ENCODE results near the gene ACAD9. TPM values are rescaled to one million over a fixed set of nuclear protein-coding genes. Genes with fewer than 3 reads are reported as not detected.
A peak's percentile ranks its signal among the peaks of the same experiment; 100 is the strongest.

Gene ACAD9
- total and polyA plus RNA-seq, 8 donors = 38.6 to 46.4 (median 43.4) TPM

- H3K27me3 ChIP-seq = no peaks in the 10 kb centered on the region
- peak in 2 of 4 donors; percentile 64 to 78 for DNase-seq
- H3K4me3 ChIP-seq = peak overlapping the region in 1 of 2 donors; percentile 42
- ATAC-seq = peak; percentile 25
- H3K9me3 ChIP-seq = no peaks in the 10 kb centered on the region
- H3K27ac ChIP-seq = peak overlapping the region in 1 of 2 donors; percentile 70
- intact Hi-C loops (cut with DNase I) = loop anchor here in 1 of 2 donors (10.0 kb wide), 1 partner anchor 162 kb away; no protein-coding TSS in a partner anchor
- no peak for TF ChIP-seq CTCF (IDR thresholded peaks at IDR 0.05)
- H3K36me3 ChIP-seq = no peaks in the 10 kb centered on the region
- H3K4me1 ChIP-seq = peaks cover 0 to 25% of the 10 kb centered on the region in 2 donors
Measured at GRCh38 chr3:128846486-128846891, 32.9 kb upstream of the ACAD9 start.

GRCh38 chr3:128847666-128848370, 31.6 kb upstream of the ACAD9 start:
- intact Hi-C loops (cut with DNase I) = loop anchor here in 1 of 2 donors (10.0 kb wide), 1 partner anchor 163 kb away; no protein-coding TSS in a partner anchor
- TF ChIP-seq CTCF (IDR thresholded peaks at IDR 0.05) = no peak
- no peaks in the 10 kb centered on the region for H3K36me3 ChIP-seq
- H3K27me3 ChIP-seq = no peaks in the 10 kb centered on the region
- H3K9me3 ChIP-seq = no peaks in the 10 kb centered on the region
- H3K27ac ChIP-seq = no peak overlapping the region
- DNase-seq = peak in 1 of 4 donors; percentile 57
- H3K4me1 ChIP-seq = peaks cover 0 to 25% of the 10 kb centered on the region in 2 donors
- H3K4me3 ChIP-seq = no peak overlapping the region
- ATAC-seq = no peak

GRCh38 chr3:128848936-128849335, 30.5 kb upstream of the ACAD9 start:
- Histone ChIP-seq H3K27ac (no peak overlapping the region), H3K4me1 (peaks cover 0 to 29% of the 10 kb centered on the region in 2 donors), H3K36me3 (no peaks in the 10 kb centered on the region), H3K27me3 (no peaks in the 10 kb centered on the region), H3K9me3 (peaks cover 0 to 6% of the 10 kb centered on the region in 2 donors), H3K4me3 (no peak overlapping the region)
- intact Hi-C loops (cut with DNase I) = loop anchor here in 1 of 2 donors (10.0 kb wide), 1 partner anchor 164 kb away; no protein-coding TSS in a partner anchor
- TF ChIP-seq CTCF (IDR thresholded peaks at IDR 0.05) = no peak
- ATAC-seq (no peak), DNase-seq (no peak)

GRCh38 chr3:128849911-128850455, 29.4 kb upstream of the ACAD9 start:
- intact Hi-C loops (cut with DNase I) = loop anchor here in 1 of 2 donors (10.0 kb wide), 1 partner anchor 165 kb away; no protein-coding TSS in a partner anchor
- Histone ChIP-seq H3K4me3 (no peak overlapping the region), H3K4me1 (peaks cover 0 to 36% of the 10 kb centered on the region in 2 donors), H3K27me3 (no peaks in the 10 kb centered on the region), H3K36me3 (no peaks in the 10 kb centered on the region), H3K27ac (no peak overlapping the region), H3K9me3 (peaks cover 0 to 16% of the 10 kb centered on the region in 2 donors)
- peak in 1 of 4 donors; percentile 54 for DNase-seq
- no peak for TF ChIP-seq CTCF (IDR thresholded peaks at IDR 0.05)
- ATAC-seq = no peak

GRCh38 chr3:128850544-128850943, 28.9 kb upstream of the ACAD9 start:
- Histone ChIP-seq H3K36me3 (no peaks in the 10 kb centered on the region), H3K9me3 (peaks cover 0 to 21% of the 10 kb centered on the region in 2 donors), H3K27me3 (no peaks in the 10 kb centered on the region), H3K4me3 (no peak overlapping the region), H3K4me1 (peaks cover 0 to 33% of the 10 kb centered on the region in 2 donors), H3K27ac (no peak overlapping the region)
- peak in 1 of 4 donors; percentile 49 for DNase-seq
- TF ChIP-seq CTCF (IDR thresholded peaks at IDR 0.05) = no peak
- intact Hi-C loops (cut with DNase I) = no loop called here
- no peak for ATAC-seq
